ENCODE data around the gene GUCY1A2.

GUCY1A2 gene

GRCh38 chr11:107014871-107015270 lies 3.4 kb downstream of the GUCY1A2 start:
- no peak overlapping the region for H3K27ac ChIP-seq
- TF ChIP-seq ZFX (IDR thresholded peaks at IDR 0.05) (no peak), CTCF (conservative IDR thresholded peaks at IDR 0.05) (no peak)

- TF ChIP-seq ZFX (IDR thresholded peaks at IDR 0.05) (no peak), CTCF (conservative IDR thresholded peaks at IDR 0.05) (no peak)
- no peak overlapping the region for H3K27ac ChIP-seq
These were observed 6.3 kb downstream of the GUCY1A2 start for GRCh38 chr11:107011977-107012376.

GRCh38 chr11:107009190-107009589 lies 9.1 kb downstream of the GUCY1A2 start:
- TF ChIP-seq CTCF (conservative IDR thresholded peaks at IDR 0.05) (peak; percentile 36), ZFX (IDR thresholded peaks at IDR 0.05) (no peak)
- H3K27ac ChIP-seq: no peak overlapping the region

GRCh38 chr11:107006076-107006833 lies 12.0 kb downstream of the GUCY1A2 start:
- no peak overlapping the region for H3K27ac ChIP-seq
- TF ChIP-seq CTCF (conservative IDR thresholded peaks at IDR 0.05) (no peak), ZFX (IDR thresholded peaks at IDR 0.05) (no peak)

- TF ChIP-seq CTCF (conservative IDR thresholded peaks at IDR 0.05) (no peak), ZFX (IDR thresholded peaks at IDR 0.05) (no peak)
- H3K27ac ChIP-seq: no peak overlapping the region
These were observed 19.1 kb downstream of the GUCY1A2 start for GRCh38 chr11:106999196-106999595.

GRCh38 chr11:106998916-106999188 lies 19.4 kb downstream of the GUCY1A2 start:
- H3K27ac ChIP-seq: no peak overlapping the region
- TF ChIP-seq ZFX (IDR thresholded peaks at IDR 0.05) (no peak), CTCF (conservative IDR thresholded peaks at IDR 0.05) (no peak)

GRCh38 chr11:106998116-106998915 lies 20.0 kb downstream of the GUCY1A2 start:
- TF ChIP-seq CTCF (conservative IDR thresholded peaks at IDR 0.05): no peak
- no peak for TF ChIP-seq ZFX (IDR thresholded peaks at IDR 0.05)
- H3K27ac ChIP-seq: no peak overlapping the region
